ENCODE data around the gene ALDH3B2.
"Not testable (repeated sequence)": the region's sequence is repeated elsewhere in the genome, so short reads cannot be mapped to it uniquely, and the experiment has no call there.

Gene ALDH3B2

GRCh38 chr11:67641338-67642172 is 32.9 kb downstream of the ALDH3B2 start:
- DNase-seq = no peak

DNA sequence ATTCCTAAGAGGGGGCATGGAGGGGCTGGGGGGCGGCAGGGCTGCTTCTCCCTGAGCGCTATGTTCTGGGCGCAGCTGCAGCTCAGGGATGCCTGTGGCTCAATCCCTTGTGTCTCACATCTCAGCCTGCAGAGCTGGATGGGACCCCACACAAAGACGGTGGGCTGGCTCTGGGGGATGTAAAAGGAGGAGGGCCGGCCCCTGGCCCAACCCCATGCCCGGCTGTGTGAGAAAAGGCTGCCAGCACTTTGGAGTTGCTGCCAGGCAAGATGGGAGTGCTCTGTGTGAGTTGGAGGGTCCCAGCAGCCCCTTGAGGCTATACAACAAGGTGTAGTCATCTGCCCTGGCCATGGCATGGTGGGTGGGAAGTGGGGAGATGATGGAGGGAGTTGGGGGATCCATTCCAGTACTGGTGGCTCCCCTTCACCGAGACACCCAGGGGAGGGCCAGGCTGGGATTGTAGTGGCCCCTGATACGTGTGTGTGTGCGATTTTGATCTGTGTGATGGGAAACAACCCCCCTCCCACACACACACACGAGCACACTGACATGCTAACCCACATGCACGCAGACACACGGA is 33.6 kb downstream of the ALDH3B2 start:
- no peak for DNase-seq

DNA sequence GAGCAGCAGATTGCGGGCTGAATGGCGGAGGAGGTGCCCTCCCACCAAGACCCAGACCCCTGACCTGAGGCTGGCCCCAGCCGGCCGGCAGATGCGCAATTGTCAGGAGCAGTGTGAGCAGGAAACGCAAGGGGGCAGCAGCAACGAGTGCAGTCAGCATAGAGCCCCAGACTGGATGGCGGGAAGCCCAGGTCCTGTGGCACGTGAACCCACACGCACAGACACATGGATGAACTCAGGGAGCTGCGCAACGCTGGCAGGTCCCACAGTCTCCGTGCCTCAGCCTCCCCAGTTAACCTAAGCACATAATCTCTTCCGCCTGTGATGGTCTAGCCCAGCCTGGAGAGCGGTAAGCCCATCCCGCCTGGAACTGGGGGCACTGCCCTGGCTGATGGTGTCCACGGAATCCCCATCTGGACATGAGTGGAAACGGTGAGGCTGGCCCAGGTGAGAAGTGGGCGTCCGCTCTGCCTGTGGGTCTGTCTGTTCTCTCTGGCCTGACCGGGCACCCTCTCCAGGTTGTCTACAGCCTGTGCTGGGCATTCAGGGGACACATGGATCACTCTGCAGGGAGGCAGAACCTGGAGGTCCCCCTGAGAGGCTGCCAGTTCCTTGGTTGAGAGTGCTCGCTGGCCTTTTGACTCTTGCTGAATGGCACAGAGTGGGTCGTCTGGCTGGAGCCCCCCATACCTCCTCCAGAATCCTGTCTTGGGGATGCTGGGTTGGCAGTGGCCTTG is 34.2 kb downstream of the ALDH3B2 start:
- no peak for DNase-seq

DNA sequence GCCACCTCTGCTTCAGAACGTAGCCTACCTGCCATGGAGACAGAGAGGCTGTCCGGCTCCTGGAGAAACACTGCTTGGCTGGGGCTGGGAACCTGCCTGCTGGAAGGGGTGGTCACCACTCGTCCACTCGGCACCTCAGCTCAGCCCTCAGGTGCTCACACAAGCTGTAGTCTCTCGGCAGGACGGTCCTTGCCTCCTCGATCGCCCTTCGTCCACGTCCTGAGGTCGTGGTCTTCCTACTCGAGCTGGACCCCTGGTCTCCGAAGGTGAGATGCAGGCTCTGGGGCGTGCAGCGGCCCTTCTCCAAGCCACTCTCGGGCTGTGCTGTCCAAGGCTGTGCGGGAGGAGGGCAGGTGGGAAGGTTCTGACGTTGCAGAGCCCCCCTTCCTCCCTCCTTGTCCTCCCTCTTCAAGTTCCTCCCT is 35.0 kb downstream of the ALDH3B2 start, which contains the start of gene TBX10:
TBX10 (minus strand) TSS at position 326 of the 422 bp plus-strand sequence; CDS start at position 35, 291 bp downstream.
- DNase-seq = no peak

GRCh38 chr11:67638535-67639437 is 35.6 kb downstream of the ALDH3B2 start:
- DNase-seq = no peak

DNA sequence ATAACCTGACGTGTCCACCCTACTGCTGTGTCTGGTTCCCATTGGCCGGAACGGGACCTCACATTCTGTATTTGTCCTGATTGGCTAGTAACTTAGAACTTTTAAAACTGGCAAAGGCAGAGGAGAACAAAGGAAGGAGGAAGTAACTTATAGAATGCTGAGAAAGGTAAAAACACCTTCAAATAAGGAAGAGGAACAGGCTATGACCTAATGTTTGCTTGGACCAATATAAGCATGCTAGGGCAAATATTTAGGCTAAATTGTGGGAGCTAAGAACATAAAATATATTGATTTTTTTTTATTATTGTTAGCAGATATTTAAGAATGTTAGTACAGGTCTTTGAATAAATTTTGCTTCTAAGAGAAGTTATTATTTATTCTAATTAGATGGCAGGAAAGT is 37.0 kb downstream of the ALDH3B2 start:
- not testable (repeated sequence) for DNase-seq

- DNase-seq = no peak
These were observed 37.5 kb downstream of the ALDH3B2 start for GRCh38 chr11:67636962-67637361.

DNA sequence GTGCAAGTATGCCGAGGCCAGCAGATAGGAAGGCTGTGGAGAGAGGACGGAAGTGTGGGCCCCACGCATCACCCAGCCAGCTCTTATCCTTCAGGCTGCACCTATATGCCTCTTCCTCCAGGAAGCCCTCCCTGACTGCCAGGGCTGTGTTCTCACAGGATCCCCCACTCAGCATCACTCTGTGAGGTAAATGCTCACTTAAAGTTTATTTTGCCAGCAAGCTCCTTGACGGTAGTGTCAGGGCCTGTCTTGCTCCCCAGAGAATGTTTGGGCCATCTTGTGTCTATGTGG is 39.2 kb downstream of the ALDH3B2 start:
- no peak for DNase-seq

- no peak for DNase-seq
These were observed 39.8 kb downstream of the ALDH3B2 start for GRCh38 chr11:67634366-67635230.

- DNase-seq = no peak
These were observed 40.6 kb downstream of the ALDH3B2 start for GRCh38 chr11:67633758-67634365.

GRCh38 chr11:67632982-67633755 is 41.3 kb downstream of the ALDH3B2 start:
- no peak for DNase-seq

- DNase-seq = no peak
These were observed 42.0 kb downstream of the ALDH3B2 start for GRCh38 chr11:67632175-67632981.

DNA sequence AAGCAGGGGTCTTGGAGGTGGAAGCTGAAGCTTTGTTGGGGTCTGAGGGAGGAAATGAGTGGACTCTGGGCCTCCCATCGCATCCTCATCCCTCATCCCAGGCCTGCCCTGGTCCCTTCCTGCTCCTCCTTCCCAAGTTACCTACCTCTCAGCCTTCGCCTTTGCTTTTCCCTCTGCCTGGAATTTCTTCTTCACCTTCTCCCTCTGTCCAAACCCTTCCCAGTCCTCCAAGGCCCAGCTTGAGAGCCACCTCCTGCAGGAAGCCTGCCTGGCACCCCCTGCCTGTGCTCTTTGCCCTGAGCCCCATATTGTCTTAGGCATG is 42.6 kb downstream of the ALDH3B2 start:
- no peak for DNase-seq

DNA sequence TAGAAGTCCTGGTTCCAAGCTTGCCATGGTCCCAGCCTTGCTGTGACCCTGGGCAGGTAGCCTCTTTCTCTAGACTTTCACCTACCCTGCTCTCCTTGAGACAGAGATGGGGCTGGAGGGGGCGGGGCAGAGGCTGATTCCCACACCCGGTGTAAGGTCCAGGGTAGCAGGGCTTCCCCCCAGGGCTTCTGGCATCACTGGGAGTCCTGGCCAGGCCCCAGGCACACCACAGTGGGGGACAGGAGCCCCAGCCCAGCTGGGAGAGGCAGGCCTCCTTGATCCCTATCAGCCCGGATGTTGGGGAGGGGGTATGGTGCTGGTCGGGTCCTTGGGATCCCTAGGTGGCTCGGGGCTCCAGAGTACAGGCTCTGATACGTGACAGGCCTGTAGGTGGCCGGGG is 43.0 kb downstream of the ALDH3B2 start:
- no peak for DNase-seq

DNA sequence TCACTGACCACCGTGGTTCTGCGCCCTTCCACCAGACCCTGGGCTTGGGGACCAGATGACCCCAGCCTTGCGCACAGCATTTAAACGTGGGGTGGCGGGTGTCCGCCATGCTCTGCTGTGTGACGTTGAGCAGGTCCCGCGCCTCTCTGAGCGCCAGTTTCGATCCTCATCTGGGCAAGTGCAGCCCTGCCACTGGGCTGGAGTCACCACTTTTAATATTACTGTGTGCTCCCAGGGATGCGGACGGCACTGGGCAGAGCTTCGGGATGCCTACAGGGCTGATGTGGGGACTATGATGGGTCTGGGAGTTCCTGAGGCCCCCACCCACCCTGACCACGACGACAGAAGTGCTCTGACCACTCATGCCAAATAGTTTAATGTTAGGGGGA is 43.5 kb downstream of the ALDH3B2 start:
- no peak for DNase-seq

DNA sequence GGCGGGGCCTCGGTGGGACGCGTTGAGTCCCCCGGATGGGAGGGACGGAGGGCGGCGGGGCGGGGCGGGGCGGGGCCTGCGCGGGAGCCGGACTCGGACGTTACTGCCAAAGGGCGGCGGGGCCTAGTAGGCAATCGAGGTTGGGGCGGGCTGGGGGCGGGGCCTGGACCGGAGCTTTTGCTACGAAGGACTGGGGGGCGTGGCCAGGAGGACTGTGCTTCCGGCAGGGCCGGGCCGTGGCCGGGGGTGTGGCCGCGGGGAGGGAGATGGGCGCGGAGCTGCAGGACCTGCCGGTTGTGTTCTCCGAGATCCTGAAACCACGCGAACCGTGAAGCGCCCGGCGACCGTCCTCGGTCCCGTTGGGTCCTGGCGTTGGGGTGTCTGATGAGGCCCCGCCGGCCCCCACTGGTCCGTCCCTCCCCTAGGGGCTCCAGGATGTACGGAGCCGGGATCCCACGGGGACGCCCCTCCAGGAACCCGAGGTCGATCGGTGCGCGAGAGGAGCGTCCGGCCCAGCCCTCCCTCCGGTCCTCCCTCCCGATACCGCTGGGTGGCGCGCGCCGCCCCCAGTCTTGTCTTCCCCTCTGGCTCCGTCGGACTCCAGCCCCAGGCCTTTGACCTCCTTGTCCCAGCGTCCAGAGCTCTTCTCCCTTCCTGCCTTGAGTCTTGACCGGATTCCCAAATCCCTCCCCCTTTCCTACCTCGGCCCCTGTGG is 44.0 kb downstream of the ALDH3B2 start:
- peak; percentile 77 to 83 for DNase-seq

DNA sequence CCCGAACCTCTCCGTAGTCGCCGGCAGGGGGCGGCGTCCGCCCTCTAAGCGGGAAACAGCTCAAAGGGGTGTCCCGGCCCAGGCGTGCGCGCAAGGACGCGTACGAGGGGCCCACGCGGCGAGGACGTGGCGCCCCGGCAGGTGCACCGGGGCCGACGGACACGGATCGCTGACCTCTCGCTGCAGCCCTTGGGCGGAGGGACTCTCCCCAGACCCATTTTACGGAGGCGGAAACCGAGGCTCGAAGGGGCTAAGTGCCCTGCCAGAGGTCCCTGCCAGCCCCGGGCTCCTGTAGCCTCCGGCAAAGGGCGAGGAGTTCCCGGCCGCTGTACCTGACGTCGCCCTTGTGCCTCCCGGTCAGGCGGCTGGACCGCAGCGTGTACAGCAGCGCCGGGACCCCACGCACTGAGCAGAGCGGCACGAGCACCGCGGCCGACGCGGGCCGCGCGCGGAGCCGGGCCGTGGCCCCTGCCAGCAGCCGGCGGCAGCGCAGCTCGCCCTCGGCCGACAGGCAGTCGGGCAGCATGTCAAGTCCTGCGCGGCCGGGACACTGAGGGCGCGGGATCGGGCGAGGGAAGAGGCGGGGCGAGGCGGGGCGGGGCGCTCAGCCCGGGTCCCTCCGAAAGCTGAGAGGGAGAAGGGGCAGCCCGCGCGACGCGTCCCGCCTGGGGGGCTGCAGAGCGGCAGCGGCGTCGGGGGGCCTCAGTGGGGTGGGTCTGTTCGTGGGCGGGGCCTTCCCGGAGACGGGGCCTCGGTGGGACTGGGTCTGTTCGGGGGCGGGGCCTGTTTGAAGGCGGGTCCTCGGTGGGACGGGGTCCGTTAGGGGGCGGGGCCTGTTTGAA is 44.8 kb downstream of the ALDH3B2 start, which contains the start of gene NUDT8:
NUDT8 (minus strand) TSS at position 552 of the 842 bp plus-strand sequence; CDS start at position 526, 26 bp downstream.
- DNase-seq = peak in 1 of 2 experiments; percentile 53

Data from cerebellar nuclear complex (tissue), 1 donor.